Karpas-422 (cell line): ENCODE results near the gene JOSD2. TPM values are rescaled to one million over a fixed set of nuclear protein-coding genes. Genes with fewer than 3 reads are reported as not detected.
"Not testable (repeated sequence)": the region's sequence is repeated elsewhere in the genome, so short reads cannot be mapped to it uniquely, and the experiment has no call there.

Experiments
- DNase-seq: peaks from one replicate; pipeline ENCODE4 v3.0.0-alpha.2; 2015
- H2AFZ ChIP-seq: fragments of 200-600 bp; sonication (generic); 2 replicates; pipeline ENCODE4 v1.6.1; 2014; ENCODE audit warnings: antibody characterized with exemption, low read length, mixed read lengths
- H3K27ac ChIP-seq: fragments of 200-600 bp; sonication (generic); 2 replicates; pipeline ENCODE4 v1.5.1; 2014; ENCODE audit warnings: mild to moderate bottlenecking, low read length, moderate library complexity
- H3K27me3 ChIP-seq: fragments of 200-600 bp; sonication (generic); 2 replicates; pipeline ENCODE4 v1.6.1; 2014; ENCODE audit warnings: low read length, mixed read lengths
- H3K36me3 ChIP-seq: fragments of 200-600 bp; sonication (generic); 2 replicates; pipeline ENCODE4 v1.6.1; 2014; ENCODE audit warnings: low read length, mixed read lengths; ENCODE audit not compliant: insufficient read depth
- H3K4me1 ChIP-seq: fragments of 200-600 bp; sonication (generic); 2 replicates; pipeline ENCODE4 v1.6.1; 2014; ENCODE audit warnings: mild to moderate bottlenecking, low read length, mixed read lengths
- H3K4me2 ChIP-seq: fragments of 200-600 bp; sonication (generic); 2 replicates; pipeline ENCODE4 v1.6.1; 2014; ENCODE audit warnings: low read length, low read depth, mild to moderate bottlenecking; ENCODE audit not compliant: poor library complexity, severe bottlenecking
- H3K4me3 ChIP-seq: fragments of 200-600 bp; sonication (generic); 2 replicates; pipeline ENCODE4 v1.5.1; 2014; ENCODE audit warnings: mild to moderate bottlenecking, antibody characterized with exemption, low read length, mixed read lengths
- H3K79me2 ChIP-seq: fragments of 200-600 bp; sonication (generic); 2 replicates; pipeline ENCODE4 v1.6.1; 2014; ENCODE audit warnings: mild to moderate bottlenecking, low read length, mixed read lengths
- H3K9ac ChIP-seq: fragments of 200-600 bp; sonication (generic); 2 replicates; pipeline ENCODE4 v1.6.0; 2014; ENCODE audit warnings: low read length
- H3K9me2 ChIP-seq: fragments of 200-600 bp; sonication (generic), shearing (Covaris generic); replicated peaks from 2 replicates; pipeline ENCODE4 v1.6.0; 2014; ENCODE audit warnings: mild to moderate bottlenecking, low read length, moderate library complexity; ENCODE audit not compliant: insufficient read depth
- H3K9me3 ChIP-seq: fragments of 300-700, 200-600 bp; sonication (generic); 2 replicates; pipeline ENCODE4 v1.6.1; 2014; ENCODE audit warnings: low read length, mixed read lengths
- H4K20me1 ChIP-seq: fragments of 200-600 bp; sonication (generic); 2 replicates; pipeline ENCODE4 v1.6.1; 2014; ENCODE audit warnings: mild to moderate bottlenecking, antibody characterized with exemption, low read length, low read depth; ENCODE audit not compliant: insufficient read depth
- total RNA-seq: library from RNA; depleted of rRNA; stranded (reverse); fragments of >200 nt; shearing (Covaris generic); gene quantifications from 2 replicates; pipeline ENCODE4 v1.2.3, GENCODE V29; 2014; ENCODE audit warnings: low replicate concordance

Gene JOSD2
- total RNA-seq, 1 experiment from 2014 or later: 15.8 TPM

- no peaks in the 10 kb centered on the region for H3K9me2 ChIP-seq
- H4K20me1 ChIP-seq: no peaks in the 10 kb centered on the region
- H3K27me3 ChIP-seq: no peaks in the 10 kb centered on the region; the same call in 1 of the 2 replicates
- no peak overlapping the region for H3K4me2 ChIP-seq
- H3K36me3 ChIP-seq: no peaks in the 10 kb centered on the region
- H3K27ac ChIP-seq: no peak overlapping the region
- H3K9me3 ChIP-seq: peaks cover 6% of the 10 kb centered on the region
- H2AFZ ChIP-seq: no peak overlapping the region
- H3K4me3 ChIP-seq: no peak overlapping the region
- H3K4me1 ChIP-seq: no peaks in the 10 kb centered on the region
- H3K79me2 ChIP-seq: no peaks in the 10 kb centered on the region
- H3K9ac ChIP-seq: no peak overlapping the region
- DNase-seq: peak; percentile 65
Measured at GRCh38 chr19:50536662-50537305, 25.8 kb upstream of the JOSD2 start.

GRCh38 chr19:50535672-50536187 is 24.7 kb upstream of the JOSD2 start:
- Histone ChIP-seq H3K4me1 (no peaks in the 10 kb centered on the region), H3K9me3 (peaks cover 6% of the 10 kb centered on the region), H3K27ac (no peak overlapping the region), H4K20me1 (no peaks in the 10 kb centered on the region), H3K27me3 (no peaks in the 10 kb centered on the region; the same call in 1 of the 2 replicates), H3K79me2 (no peaks in the 10 kb centered on the region), H3K36me3 (no peaks in the 10 kb centered on the region), H2AFZ (no peak overlapping the region), H3K9ac (no peak overlapping the region), H3K4me3 (no peak overlapping the region), H3K4me2 (no peak overlapping the region), H3K9me2 (no peaks in the 10 kb centered on the region)
- no peak for DNase-seq

- H3K4me2 ChIP-seq: no peak overlapping the region
- H3K27me3 ChIP-seq: no peaks in the 10 kb centered on the region; the same call in 1 of the 2 replicates
- no peak for DNase-seq
- H3K4me1 ChIP-seq: no peaks in the 10 kb centered on the region
- H3K79me2 ChIP-seq: no peaks in the 10 kb centered on the region
- H3K36me3 ChIP-seq: no peaks in the 10 kb centered on the region
- no peak overlapping the region for H3K4me3 ChIP-seq
- no peak overlapping the region for H2AFZ ChIP-seq
- H3K27ac ChIP-seq: no peak overlapping the region
- peaks cover 6% of the 10 kb centered on the region for H3K9me3 ChIP-seq
- no peaks in the 10 kb centered on the region for H4K20me1 ChIP-seq
- H3K9ac ChIP-seq: no peak overlapping the region
- no peaks in the 10 kb centered on the region for H3K9me2 ChIP-seq
Measured at GRCh38 chr19:50534478-50534877, 23.5 kb upstream of the JOSD2 start.

- H3K27me3 ChIP-seq: no peaks in the 10 kb centered on the region; the same call in 1 of the 2 replicates
Measured at GRCh38 chr19:50532952-50533351, 22.0 kb upstream of the JOSD2 start.

GRCh38 chr19:50531171-50531612 is 20.2 kb upstream of the JOSD2 start:
- H3K36me3 ChIP-seq: no peaks in the 10 kb centered on the region
- no peaks in the 10 kb centered on the region; the same call in 1 of the 2 replicates for H3K27me3 ChIP-seq
- H4K20me1 ChIP-seq: no peaks in the 10 kb centered on the region
- no peaks in the 10 kb centered on the region for H3K9me2 ChIP-seq
- H3K4me3 ChIP-seq: no peak overlapping the region
- no peak overlapping the region for H3K9ac ChIP-seq
- no peak for DNase-seq
- H2AFZ ChIP-seq: no peak overlapping the region
- H3K27ac ChIP-seq: no peak overlapping the region
- H3K4me2 ChIP-seq: no peak overlapping the region
- no peaks in the 10 kb centered on the region for H3K4me1 ChIP-seq
- peaks cover 6% of the 10 kb centered on the region for H3K9me3 ChIP-seq
- H3K79me2 ChIP-seq: no peaks in the 10 kb centered on the region

More at GRCh38 chr19:50532952-50533351, 22.0 kb upstream of the JOSD2 start:
- no peaks in the 10 kb centered on the region for H3K79me2 ChIP-seq
- no peak overlapping the region for H2AFZ ChIP-seq
- H3K4me3 ChIP-seq: no peak overlapping the region
- peaks cover 6% of the 10 kb centered on the region for H3K9me3 ChIP-seq
- H3K27ac ChIP-seq: no peak overlapping the region
- H3K4me1 ChIP-seq: no peaks in the 10 kb centered on the region
- no peak overlapping the region for H3K4me2 ChIP-seq
- no peaks in the 10 kb centered on the region for H4K20me1 ChIP-seq
- no peaks in the 10 kb centered on the region for H3K36me3 ChIP-seq
- DNase-seq: no peak
- no peak overlapping the region for H3K9ac ChIP-seq
- no peaks in the 10 kb centered on the region for H3K9me2 ChIP-seq

GRCh38 chr19:50528052-50528451 is 17.1 kb upstream of the JOSD2 start:
- H3K9me2 ChIP-seq, H3K79me2 ChIP-seq, H3K9me3 ChIP-seq, H3K36me3 ChIP-seq, DNase-seq, H3K4me2 ChIP-seq, H3K27me3 ChIP-seq, H2AFZ ChIP-seq, H3K27ac ChIP-seq, H3K9ac ChIP-seq, H3K4me1 ChIP-seq, H4K20me1 ChIP-seq, H3K4me3 ChIP-seq: not testable (repeated sequence)

GRCh38 chr19:50522881-50523280 is 11.9 kb upstream of the JOSD2 start:
- Histone ChIP-seq H3K4me3 (no peak overlapping the region), H3K4me2 (no peak overlapping the region), H3K9me2 (no peaks in the 10 kb centered on the region), H3K79me2 (no peaks in the 10 kb centered on the region), H3K4me1 (no peaks in the 10 kb centered on the region), H3K27me3 (no peaks in the 10 kb centered on the region), H3K27ac (no peak overlapping the region), H3K36me3 (no peaks in the 10 kb centered on the region), H4K20me1 (no peaks in the 10 kb centered on the region), H3K9ac (no peak overlapping the region), H2AFZ (no peak overlapping the region), H3K9me3 (no peaks in the 10 kb centered on the region)
- DNase-seq: no peak

- Histone ChIP-seq H3K4me1 (no peaks in the 10 kb centered on the region), H3K9me3 (no peaks in the 10 kb centered on the region; the same call in 1 of the 2 replicates), H3K9me2 (no peaks in the 10 kb centered on the region), H3K9ac (no peak overlapping the region), H3K36me3 (no peaks in the 10 kb centered on the region), H4K20me1 (no peaks in the 10 kb centered on the region), H3K79me2 (no peaks in the 10 kb centered on the region), H3K27ac (no peak overlapping the region), H3K4me2 (no peak overlapping the region), H3K4me3 (no peak overlapping the region), H2AFZ (no peak overlapping the region), H3K27me3 (no peaks in the 10 kb centered on the region)
- no peak for DNase-seq
Measured at GRCh38 chr19:50520822-50521465, 10.0 kb upstream of the JOSD2 start.
